OCI-M2 (cell line): ENCODE measurements around the gene ERBIN.
"Not testable (repeated sequence)": the region's sequence is repeated elsewhere in the genome, so short reads cannot be mapped to it uniquely, and the experiment has no call there.

Source experiments
- DNase-seq: peaks from one replicate; lab custom pipeline; 2025; ENCODE audit not compliant: unreplicated experiment; lab: John Stamatoyannopoulos, UW

ERBIN gene

DNA sequence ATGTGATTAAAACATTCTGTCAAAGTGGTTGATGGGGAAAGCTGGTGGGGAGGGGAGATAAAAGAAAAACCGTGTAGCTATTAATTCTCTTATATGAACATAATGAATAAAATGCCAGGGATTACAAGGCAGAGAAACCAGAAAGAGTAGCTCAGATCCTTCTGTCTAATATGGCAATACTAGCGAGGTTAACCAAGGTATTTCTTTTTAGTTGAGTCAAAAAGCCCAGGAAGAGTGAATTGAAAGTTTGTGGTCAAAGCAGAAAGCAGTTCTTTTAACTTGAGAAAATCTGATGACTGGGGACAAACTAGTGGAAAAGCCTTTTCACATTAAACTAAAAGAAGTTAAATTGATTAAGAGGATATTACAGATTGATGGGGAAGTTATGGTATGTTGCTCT, 76.0 kb downstream of the ERBIN start:
- DNase-seq = no peak

DNA sequence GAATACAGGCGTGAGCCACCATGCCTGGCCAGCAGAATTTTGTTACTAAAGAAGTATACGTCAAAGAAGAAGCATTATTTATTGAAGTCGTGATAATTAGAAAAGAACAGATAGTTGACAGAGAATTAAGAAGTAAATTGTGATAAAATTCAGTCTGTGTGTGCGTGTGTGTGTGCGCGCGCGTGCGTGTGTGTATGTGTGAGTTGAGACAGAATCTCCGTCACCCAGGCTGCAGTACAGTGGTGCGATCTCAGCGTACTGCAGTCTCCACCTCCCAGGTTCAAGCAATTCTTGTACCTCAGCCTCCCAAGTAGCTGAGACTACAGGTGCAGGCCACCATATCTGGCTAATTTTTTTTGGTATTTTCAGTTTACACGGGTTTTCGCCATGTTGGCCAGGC, 77.8 kb downstream of the ERBIN start:
- DNase-seq = no peak

DNA sequence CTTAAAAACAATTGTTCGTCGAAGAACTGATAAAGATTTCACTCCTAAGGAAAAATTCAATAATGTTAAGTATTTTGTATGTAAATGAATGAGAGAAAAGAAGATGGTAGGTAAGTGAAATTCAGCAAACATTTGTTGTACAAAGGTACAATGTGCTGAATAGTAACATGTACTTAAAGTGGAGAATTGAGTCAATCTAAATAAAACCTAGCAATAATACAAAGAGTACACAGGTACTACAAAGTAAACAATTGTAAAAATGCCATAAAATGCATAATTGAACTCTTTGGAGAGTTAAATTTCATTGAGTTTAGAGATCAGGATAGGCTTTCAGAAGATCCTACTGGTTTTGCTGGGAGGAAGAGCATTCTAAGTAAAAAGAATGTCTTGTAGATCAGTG, 82.9 kb downstream of the ERBIN start:
- DNase-seq = no peak

DNA sequence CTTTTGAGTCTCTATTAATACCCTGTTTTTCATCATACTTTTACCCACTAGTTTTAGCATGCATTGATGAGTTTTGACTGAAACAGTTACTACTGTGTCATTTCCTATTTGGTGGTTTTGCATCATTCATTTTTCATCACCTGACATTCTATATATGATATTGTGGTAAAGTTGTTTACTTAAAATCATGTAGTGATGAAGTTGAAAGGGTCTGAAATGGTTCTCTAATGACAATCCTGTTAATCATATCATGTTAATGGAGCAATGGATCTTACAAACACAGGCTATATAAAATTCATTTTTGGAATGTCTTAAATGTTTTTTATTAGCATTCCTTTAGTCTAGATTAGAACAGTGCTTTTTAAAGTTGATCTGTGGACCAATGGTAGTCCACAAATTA, 84.1 kb downstream of the ERBIN start:
- no peak for DNase-seq

DNA sequence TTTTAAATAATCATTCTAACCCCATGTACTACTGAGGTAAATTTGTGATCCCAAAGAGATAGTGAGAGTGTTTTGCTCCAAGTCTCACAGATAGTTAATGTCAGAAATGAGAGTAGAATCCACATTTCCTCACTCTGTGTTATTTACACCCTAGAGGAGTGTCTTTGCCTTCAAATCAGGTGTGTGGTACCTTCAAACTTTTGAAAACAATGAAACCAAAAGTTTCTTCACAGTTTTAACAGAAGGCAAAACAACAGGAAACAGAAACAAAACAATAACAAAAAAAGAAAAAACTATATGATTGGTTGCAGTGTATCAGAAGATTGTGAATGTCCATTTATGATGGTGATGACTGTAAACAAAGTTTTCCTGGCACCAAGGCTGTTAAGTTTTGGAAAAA, 85.9 kb downstream of the ERBIN start:
- no peak for DNase-seq

DNA sequence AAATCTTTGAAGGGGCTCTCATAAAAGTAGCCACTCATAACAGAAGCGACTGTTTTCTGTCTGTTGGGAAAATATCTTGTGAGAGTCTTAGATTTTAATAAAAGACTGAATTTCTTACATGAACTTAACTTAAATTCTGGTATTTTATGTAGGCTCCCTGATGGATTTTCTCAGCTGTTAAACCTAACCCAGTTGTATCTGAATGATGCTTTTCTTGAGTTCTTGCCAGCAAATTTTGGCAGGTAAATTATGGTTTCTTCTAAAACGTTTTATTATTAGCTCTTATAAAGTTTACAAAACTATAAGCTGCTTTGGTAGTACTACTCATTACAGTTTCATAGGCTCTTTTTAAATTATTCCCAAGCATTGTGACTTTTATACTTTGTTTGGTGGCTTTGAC, 87.0 kb downstream of the ERBIN start:
- DNase-seq = no peak

DNA sequence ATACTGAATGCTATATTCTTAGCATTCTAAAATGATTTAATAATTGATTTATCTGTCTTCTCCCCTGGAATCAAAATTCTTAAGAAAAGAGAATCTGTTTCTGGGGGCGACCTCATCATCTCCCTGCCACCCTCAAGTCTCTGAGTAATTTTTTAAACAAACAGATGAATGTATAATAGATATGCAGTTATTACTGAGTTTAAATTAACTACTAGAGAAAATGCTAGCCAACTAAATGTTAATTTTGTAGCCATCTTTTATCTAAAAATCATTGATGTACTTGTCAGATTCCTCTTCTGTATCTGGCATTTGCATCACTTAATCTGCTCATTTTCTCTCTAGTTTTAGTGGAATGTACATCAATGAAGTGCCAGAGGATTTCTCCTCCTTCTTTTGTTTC, 87.5 kb downstream of the ERBIN start:
- no peak for DNase-seq

DNA sequence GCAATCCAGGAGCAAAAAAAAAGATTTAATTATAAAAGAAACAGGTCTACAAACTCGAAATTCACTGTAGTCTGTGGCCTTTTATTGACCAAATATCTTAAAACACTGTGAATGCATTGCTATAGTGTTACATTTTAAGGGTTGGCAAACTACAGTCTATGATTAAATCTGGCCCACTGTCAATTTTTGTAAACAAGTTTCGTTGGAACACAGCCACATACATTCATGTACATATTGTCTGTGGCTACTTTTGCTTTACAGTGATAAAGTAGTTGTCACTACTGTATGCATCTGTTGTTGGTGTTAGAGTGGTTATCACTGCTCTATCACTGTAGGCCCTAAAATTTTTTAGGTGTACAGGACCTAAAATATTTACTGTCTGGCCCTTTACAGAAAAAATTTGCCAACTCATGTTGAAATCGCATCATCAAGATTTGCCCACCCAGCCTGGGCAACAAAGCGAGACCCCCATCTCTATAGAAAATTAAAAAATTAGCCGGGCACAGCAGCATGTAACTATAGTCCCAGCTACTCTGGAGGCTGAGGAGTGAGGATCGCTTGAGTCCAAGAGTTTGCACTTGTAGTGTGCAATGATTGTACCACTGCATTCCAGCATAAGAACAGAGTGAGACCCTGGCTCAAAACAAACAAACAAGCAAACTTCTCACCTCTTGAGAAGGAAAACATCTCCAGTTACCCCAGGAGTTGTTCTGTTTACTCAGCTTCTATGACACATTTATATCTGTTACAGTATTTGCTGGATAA, 89.0 kb downstream of the ERBIN start:
- DNase-seq = no peak

DNA sequence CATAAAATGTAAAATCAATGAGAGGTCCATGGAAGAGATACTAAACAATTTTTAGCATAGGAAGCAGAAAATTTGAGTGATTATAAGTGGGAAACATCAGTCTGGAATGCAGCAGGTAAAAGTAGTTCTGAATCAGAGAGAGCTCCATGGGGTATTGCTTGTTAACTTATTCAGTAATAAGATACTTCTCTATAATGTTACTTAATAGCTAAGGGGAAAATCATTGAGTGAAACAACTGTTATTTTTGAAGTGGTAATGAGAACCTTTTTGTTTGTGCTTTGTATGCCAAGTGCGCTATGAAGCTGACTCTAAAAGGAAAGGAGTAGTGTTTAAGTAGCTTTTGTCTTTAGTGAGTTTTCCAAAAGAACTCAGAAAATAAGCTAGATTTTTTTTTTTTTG, 95.2 kb downstream of the ERBIN start:
- no peak for DNase-seq

DNA sequence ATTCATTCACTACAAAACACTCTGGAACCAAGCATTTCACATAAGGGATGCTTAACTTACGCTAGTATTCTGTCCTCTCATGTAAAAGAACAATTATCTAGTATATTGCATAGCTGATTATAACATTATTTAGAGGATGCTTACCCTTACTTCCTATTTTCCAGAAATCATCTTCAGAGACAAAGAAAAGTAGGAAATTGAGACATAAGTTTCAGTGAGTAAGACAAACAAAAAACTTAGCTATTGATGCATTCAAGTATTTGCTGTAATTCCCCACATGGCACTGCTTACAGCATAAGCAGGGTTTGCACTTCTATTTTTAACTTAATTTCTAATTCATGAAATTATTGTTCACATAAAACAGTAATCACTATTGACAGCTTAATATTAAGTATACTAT, 112.9 kb downstream of the ERBIN start:
- no peak for DNase-seq

DNA sequence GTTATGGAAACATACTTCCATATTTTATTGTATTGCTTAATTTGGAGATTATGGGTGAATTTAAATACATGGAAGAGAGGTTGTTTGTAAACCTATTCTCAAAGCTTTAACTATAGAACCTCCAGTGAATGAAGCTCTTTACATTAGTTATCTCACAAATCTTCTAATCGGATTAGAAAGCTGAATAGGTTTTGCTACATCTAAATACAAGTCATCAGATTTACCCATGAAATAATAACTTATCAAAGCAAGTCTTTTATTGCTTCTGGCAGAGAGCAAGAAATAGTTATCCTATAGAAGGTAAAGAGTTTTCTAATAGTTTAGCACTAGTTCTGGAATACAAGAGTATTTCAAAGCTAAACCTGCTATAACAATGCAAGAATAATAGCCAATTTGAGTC, 113.3 kb downstream of the ERBIN start:
- DNase-seq = no peak

DNA sequence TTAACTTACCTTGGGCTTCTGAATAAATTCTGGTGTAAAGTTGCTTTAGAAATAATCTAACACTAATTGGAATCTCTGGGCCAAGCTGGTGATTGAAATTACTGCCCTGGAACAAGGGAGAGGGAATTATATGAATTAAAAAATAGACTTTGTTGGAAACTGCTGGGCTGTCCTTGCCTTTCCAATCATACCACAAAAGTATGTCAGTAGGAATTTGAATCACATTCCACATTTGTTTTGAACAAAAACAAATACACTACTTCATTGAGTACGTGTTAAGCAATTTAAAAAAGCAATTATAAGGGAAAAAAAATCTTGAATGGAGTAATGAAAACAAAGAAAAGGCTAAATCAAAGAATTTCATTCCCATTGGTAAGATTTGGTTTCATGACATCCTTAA, 115.3 kb downstream of the ERBIN start:
- no peak for DNase-seq

DNA sequence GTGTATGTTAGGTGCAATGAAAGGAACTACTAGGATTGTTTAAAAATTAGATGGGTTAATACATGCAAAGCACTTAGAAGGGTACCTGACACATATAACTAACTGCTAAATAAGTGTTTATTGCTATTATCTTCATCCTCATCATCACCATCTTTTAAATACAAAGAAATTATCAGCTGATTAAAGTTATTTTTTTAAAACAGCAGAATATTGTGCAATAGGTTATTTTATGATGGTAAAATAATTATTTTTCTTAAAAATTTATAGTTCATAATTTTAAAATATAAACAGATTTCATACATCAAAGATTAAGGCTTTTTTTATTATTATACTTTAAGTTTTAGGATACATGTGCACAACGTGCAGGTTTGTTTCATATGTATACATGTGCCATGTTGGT, 130.9 kb downstream of the ERBIN start:
- no peak for DNase-seq

DNA sequence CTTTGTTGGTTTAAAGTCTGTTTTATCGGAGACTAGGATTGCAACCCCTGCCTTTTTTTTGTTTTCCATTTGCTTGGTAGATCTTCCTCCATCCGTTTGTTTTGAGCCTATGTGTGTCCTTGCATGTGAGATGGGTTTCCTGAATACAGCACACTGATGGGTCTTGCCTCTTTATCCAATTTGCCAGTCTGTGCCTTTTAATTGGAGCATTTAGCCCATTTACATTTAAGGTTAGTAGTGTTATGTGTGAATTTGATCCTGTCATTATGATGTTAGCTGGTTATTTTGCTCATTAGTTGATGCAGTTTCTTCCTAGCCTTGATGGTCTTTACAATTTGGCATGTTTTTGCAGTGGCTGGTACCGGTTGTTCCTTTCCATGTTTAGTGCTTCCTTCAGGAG, 134.9 kb downstream of the ERBIN start:
- not testable (repeated sequence) for DNase-seq

DNA sequence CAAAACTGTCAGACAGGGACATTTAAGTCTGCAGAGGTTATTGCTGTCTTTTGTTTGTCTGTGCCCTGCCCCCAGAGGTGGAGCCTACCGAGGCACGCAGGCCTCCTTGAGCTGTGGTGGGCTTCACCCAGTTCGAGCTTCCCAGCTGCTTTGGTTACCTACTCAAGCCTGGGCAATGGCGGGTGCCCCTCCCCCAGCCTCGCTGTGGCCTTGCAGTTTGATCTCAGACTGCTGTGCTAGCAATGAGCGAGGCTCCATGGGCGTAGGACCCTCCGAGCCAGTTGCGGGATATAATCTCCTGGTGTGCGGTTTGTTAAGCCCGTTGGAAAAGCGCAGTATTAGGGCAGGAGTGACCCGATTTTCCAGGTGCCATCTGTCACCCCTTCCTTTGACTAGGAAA, 136.7 kb downstream of the ERBIN start:
- not testable (repeated sequence) for DNase-seq

DNA sequence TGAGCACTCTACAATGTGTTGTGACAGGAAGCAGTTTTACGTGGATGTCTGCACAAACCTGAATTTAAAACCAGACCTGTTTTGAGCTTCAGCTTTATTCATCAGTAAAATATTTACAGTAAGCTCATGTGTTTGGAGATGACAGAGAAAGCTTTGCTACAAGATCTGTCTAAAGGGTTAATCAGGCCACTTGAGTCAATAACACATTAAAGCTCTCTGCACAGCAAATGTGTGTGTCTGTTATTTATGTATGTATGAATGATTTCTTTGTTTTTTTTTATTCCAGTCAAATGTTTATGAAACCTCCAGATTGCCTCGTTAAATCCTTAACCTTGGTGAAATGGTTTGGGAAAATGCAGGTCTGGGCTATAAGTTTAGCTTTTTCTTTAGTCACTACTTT, 140.5 kb downstream of the ERBIN start:
- DNase-seq = no peak

DNA sequence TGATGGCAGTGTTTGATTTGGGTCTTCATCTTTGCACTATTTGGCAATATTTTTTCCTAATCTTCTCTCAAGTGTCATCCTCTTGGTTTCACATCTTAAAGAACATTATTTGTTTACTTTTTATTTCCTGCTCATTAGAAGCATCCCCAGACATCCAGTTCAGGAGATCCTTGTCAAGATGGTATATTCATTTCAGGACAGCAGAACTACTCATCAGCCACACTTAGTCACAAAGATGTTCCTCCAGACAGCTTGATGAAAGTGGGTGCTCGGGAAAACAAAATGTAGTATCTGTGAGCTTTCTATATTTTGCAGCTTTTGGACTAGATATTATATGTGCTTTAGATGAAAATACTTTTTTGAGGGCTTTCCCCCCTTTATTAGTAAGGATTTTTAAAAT, 145.7 kb downstream of the ERBIN start:
- DNase-seq = no peak

DNA sequence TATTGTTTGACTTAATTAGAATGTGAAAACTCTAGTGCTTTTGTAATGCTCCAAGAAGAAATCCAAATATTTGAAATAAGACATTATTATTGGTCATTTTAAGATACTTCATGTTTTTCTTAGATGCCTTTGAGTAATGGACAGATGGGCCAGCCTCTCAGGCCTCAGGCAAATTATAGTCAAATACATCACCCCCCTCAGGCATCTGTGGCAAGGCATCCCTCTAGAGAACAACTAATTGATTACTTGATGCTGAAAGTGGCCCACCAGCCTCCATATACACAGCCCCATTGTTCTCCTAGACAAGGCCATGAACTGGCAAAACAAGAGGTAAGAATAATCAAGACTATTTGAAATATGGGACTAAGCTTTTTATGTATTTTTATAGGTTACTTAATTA, 148.5 kb downstream of the ERBIN start:
- no peak for DNase-seq

DNA sequence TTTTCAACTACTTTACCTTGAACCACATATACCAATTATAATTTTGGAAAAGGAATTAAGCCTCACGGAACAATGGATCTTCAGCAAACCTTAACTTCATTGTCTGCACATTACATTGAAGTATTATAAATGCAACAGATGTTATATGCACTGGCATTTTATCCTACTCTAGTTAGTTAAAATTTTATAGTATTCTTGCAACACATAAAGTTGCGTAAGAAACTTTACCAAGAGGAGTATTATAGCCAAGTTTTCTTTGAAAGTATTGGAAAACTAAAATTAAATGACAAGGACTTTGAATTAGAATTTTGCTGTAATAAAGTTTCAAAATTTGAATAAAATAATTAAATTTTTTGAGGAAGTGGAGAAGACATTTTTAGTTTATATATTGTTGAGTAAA, 154.3 kb downstream of the ERBIN start:
- DNase-seq = no peak

DNA sequence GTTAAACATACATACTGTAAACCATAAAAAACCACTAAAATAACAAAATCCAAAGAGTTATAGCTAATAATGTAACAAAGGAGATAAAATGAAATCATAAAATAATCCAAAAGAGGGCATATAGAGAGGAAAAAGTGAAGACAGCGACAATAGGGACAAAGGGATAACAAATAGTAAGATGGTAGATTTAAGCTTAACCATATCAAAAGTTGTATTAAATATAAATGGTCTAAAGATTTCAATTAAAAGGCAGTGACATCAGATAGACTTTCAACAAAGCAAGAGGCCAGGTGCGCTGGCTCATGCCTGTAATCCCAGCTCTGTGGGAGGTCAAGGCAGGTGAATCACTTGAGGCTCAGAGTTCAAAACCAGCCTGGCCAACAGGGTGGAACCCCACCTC, 163.0 kb downstream of the ERBIN start:
- DNase-seq = no peak

DNA sequence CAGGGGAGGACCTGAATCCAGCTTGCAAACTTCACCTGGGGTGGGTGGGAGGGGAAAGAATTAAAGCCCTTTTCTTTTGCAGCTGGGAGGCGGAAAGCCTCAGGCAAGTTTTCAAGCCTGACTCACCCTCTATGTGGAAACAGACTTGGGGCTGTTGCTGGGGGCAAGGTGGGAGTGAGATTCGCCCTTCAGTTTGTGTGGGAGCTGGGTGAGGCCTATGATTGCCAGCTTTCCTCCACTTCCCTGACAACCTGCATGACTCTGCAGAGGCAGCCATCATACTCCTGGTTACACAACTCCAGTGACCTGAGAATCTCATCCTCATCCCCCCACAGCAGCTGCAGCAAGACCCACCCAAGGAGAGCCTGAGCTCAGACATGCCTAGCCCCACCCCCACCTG, 174.5 kb downstream of the ERBIN start:
- DNase-seq = no peak

DNA sequence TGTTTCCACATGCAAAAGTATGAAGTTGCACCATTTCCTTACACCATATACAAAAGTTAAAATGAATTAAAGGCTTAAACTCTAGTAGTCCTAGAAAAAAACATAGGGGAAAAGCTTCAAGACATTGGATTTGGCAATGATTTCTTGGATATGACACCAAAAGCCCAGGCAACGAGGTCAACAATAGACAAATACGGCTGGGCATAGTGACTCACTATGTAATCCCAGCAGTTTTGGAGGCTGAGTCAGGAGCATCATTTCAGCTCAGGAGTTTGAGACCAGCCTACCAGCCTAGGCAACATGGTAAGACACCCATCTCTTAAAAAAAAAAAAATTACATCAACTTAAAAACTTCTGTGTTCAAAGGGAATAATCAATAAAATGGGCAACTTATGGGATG, 186.8 kb downstream of the ERBIN start:
- no peak for DNase-seq

DNA sequence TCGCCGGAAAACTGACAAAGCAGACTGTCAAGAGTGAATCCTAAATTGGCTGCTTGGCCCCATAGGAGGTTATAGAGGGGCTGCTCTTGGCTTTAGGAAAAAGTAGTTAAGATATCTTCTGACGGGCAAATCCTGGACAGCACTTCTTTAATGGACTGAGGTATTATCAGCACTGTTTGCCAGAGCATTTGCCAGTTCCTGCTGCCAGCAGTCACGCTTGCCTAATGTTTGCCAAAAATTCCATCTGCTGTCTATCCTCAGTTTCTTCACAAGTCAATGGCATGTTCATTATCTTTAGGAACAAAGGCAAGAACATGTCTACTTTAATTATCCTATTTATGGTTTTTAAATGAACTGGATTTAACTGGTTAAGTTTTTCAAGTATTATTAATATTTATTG, 191.9 kb downstream of the ERBIN start:
- DNase-seq = no peak
